ENCODE data around the gene NIN. TPM values are rescaled to one million over a fixed set of nuclear protein-coding genes. Genes with fewer than 3 reads are reported as not detected.

NIN gene
- total and polyA plus RNA-seq, 4 donors: 1.7 to 11.1 (median 4.0) TPM

- peaks cover 2 to 19% (median 10%) of the 10 kb centered on the region in 4 donors for H3K36me3 ChIP-seq (ENCODE audit: control insufficient read depth in 4 of 4, insufficient read depth in 3 of 4, low read depth in 1 of 4, low read length in 3 of 4)
- H3K27ac ChIP-seq (ENCODE audit: low read depth in 1 of 2, low read length in 2 of 2): no peak overlapping the region
These were observed 64.5 kb downstream of the NIN start for GRCh38 chr14:50766338-50766886.

DNA sequence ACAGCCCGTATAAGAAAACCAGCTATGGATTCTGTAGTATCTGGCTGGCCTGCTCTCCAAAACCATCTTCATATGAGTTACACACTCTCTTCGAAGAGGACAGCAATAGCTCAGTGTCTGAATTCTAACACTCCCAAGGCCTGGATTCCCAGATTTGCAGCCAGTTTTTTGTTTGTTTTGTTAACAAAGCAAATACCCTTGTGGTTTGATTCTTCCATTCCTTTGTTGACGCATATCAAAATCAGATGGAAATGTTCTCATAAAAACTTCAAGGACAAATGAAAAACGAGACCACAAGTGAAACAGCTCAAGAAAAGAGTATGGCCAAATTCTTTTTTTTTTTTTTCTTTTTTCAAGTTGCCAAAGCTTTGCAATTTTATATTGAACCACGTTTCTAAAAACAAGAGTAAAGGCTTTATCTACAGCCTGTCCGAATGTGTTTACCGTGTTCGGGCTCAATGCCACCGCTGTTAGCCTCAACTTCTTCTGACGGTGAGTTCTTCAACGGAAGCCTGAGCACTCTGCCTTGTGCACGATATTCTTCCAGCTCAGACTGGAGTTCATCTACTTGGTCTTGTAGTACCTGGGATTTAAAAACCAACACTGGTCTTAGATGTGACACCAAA lies 67.5 kb downstream of the NIN start:
- no peaks in the 10 kb centered on the region for H3K27me3 ChIP-seq (ENCODE audit: control insufficient read depth in 4 of 4, insufficient read depth in 4 of 4, low read length in 3 of 4)
- no peak overlapping the region for H3K9ac ChIP-seq (ENCODE audit: low read depth in 1 of 2, low read length in 2 of 2)
- WGBS: 67% methylated on average over 12 of the region's 12 CpGs
- peaks cover 3 to 16% (median 12%) of the 10 kb centered on the region in 4 donors for H3K36me3 ChIP-seq (ENCODE audit: control insufficient read depth in 4 of 4, insufficient read depth in 3 of 4, low read depth in 1 of 4, low read length in 3 of 4)
- no peak for DNase-seq (ENCODE audit: low spot score)
- TF ChIP-seq MAX (IDR thresholded peaks at IDR 0.05) (no peak), HNF4A (conservative IDR thresholded peaks at IDR 0.05) (no peak), JUND (IDR thresholded peaks at IDR 0.05) (no peak), FOXA1 (IDR thresholded peaks at IDR 0.05) (no peak), EGR1 (IDR thresholded peaks at IDR 0.05; ENCODE audit: low read depth in 2 of 2) (no peak), RAD21 (IDR thresholded peaks at IDR 0.05) (no peak), ZBTB33 (IDR thresholded peaks at IDR 0.05) (no peak), YY1 (IDR thresholded peaks at IDR 0.05) (no peak), RXRA (IDR thresholded peaks at IDR 0.05) (no peak), CTCF (IDR thresholded peaks at IDR 0.05; ENCODE audit: low read depth, low read length, missing input control) (no peak), TAF1 (conservative IDR thresholded peaks at IDR 0.05) (no peak), GABPA (IDR thresholded peaks at IDR 0.05 in 1 of 2, conservative IDR thresholded peaks at IDR 0.05 in 1 of 2) (no peak), NR2F2 (IDR thresholded peaks at IDR 0.05) (no peak), ATF3 (IDR thresholded peaks at IDR 0.05) (no peak), SP1 (IDR thresholded peaks at IDR 0.05) (no peak), REST (IDR thresholded peaks at IDR 0.05) (no peak), HNF4G (IDR thresholded peaks at IDR 0.05) (no peak), FOXA2 (IDR thresholded peaks at IDR 0.05) (no peak)
- peaks cover 0 to 2% (median 0%) of the 10 kb centered on the region in 4 donors for H3K4me1 ChIP-seq (ENCODE audit: control insufficient read depth in 4 of 4, insufficient read depth in 4 of 4, low read length in 3 of 4)
- H3K4me3 ChIP-seq (ENCODE audit: low read depth in 1 of 3, low read length in 3 of 3): no peak overlapping the region
- H3K27ac ChIP-seq (ENCODE audit: low read depth in 1 of 2, low read length in 2 of 2): no peak overlapping the region
- H3K9me3 ChIP-seq (ENCODE audit: control insufficient read depth in 4 of 4, low read length in 3 of 4): no peaks in the 10 kb centered on the region

More at GRCh38 chr14:50766338-50766886, 64.5 kb downstream of the NIN start:
- no peak for TF ChIP-seq MAX (IDR thresholded peaks at IDR 0.05)
- no peak for TF ChIP-seq HNF4A (conservative IDR thresholded peaks at IDR 0.05)
- no peak for TF ChIP-seq EGR1 (IDR thresholded peaks at IDR 0.05; ENCODE audit: low read depth in 2 of 2)
- no peak for TF ChIP-seq RXRA (IDR thresholded peaks at IDR 0.05)
- Histone ChIP-seq H3K27me3 (ENCODE audit: control insufficient read depth in 4 of 4, insufficient read depth in 4 of 4, low read length in 3 of 4) (no peaks in the 10 kb centered on the region), H3K4me3 (ENCODE audit: low read depth in 1 of 3, low read length in 3 of 3) (no peak overlapping the region), H3K4me1 (ENCODE audit: control insufficient read depth in 4 of 4, insufficient read depth in 4 of 4, low read length in 3 of 4) (peaks cover 0 to 2% (median 0%) of the 10 kb centered on the region in 4 donors), H3K9me3 (ENCODE audit: control insufficient read depth in 4 of 4, low read length in 3 of 4) (no peaks in the 10 kb centered on the region), H3K9ac (ENCODE audit: low read depth in 1 of 2, low read length in 2 of 2) (no peak overlapping the region)
- DNase-seq (ENCODE audit: low spot score): no peak
- 86% methylated on average over 6 of the region's 6 CpGs for WGBS

Data from liver (tissue), 9 donors.